Measurements from ENCODE around the gene SLC35F1.

DNA sequence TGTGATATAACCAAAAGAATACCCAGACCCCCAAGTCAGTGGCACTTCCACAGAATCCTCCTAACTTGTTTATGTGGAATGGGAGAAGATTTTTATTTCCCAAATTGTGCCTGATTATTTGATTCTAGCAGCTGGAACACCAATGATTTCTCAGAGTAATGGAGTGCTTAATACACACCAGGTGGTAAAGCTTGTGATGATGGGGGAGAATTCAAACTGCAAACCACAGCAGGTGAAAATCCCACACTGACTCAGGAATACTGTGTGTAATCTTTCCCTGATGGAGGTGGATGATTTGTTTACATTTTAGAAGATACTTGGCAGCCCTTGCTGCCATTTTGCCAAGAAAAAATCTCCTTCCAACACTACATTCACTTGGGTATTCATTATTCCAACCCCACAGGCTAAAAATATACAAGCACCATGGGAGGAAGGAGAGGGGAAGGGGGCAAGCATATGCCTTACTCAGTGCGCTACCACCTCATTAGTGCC is 428.3 kb downstream of the SLC35F1 start:
- TF ChIP-seq POLR2A (IDR thresholded peaks at IDR 0.05; ENCODE audit: low read depth, low read length) (no peak), POLR2AphosphoS5 (IDR thresholded peaks at IDR 0.05; ENCODE audit: low read depth, low read length) (no peak), POU2F2 (IDR thresholded peaks at IDR 0.05; ENCODE audit: low read depth, low read length) (no peak), TAF1 (IDR thresholded peaks at IDR 0.05; ENCODE audit: low read depth, low read length) (no peak)

Data from GM12891 (cell line).